Central memory CD8-positive, alpha-beta T cell (primary cell): Measurements from ENCODE around the gene NUDT4.

Source experiments
- ATAC-seq: fragments of 150-1000 bp; cut with Tn5 transposase; replicated peaks from 2 replicates; pipeline ENCODE4 v1.10.0; 2022; ENCODE audit warnings: mild to moderate bottlenecking, moderate FRiP score, moderate number of reproducible peaks; ENCODE audit not compliant: poor library complexity, severe bottlenecking; ENCODE audit errors: extremely low read depth
- DNase-seq, 2 donors: peaks; one replicate each; pipeline ENCODE4 v3.0.0; 2021; ENCODE audit warnings: low spot score in 2 of 2
- H3K27ac Mint-ChIP-seq: one replicate; pipeline ENCODE4 v1.8.0; 2022; ENCODE audit warnings: low read depth, mild to moderate bottlenecking, moderate library complexity, mixed read lengths
- H3K27me3 Mint-ChIP-seq: one replicate; pipeline ENCODE4 v1.8.0; 2022; ENCODE audit warnings: mixed read lengths
- H3K36me3 Mint-ChIP-seq: one replicate; pipeline ENCODE4 v1.8.0; 2022; ENCODE audit warnings: mild to moderate bottlenecking, moderate library complexity, mixed read lengths; ENCODE audit not compliant: insufficient read depth
- H3K4me1 Mint-ChIP-seq: one replicate; pipeline ENCODE4 v1.8.0; 2022; ENCODE audit warnings: mixed read lengths
- H3K4me3 Mint-ChIP-seq: one replicate; pipeline ENCODE4 v1.8.0; 2022; ENCODE audit warnings: mild to moderate bottlenecking, moderate library complexity, mixed read lengths
- H3K9me3 Mint-ChIP-seq: one replicate; pipeline ENCODE4 v1.8.0; 2022; ENCODE audit warnings: mixed read lengths

Gene NUDT4

GRCh38 chr12:93449277-93449676 is 71.6 kb downstream of the NUDT4 start:
- Mint-ChIP-seq H3K27me3 (peaks cover 6% of the 10 kb centered on the region), H3K9me3 (no peaks in the 10 kb centered on the region), H3K27ac (no peak overlapping the region), H3K4me3 (no peak overlapping the region), H3K4me1 (no peaks in the 10 kb centered on the region), H3K36me3 (no peaks in the 10 kb centered on the region)
- DNase-seq, result no peak
- no peak for ATAC-seq

GRCh38 chr12:93451423-93452158 is 73.9 kb downstream of the NUDT4 start:
- H3K27me3 Mint-ChIP-seq, result peaks cover 9% of the 10 kb centered on the region
- no peak for DNase-seq
- no peak overlapping the region for H3K4me3 Mint-ChIP-seq
- no peaks in the 10 kb centered on the region for H3K9me3 Mint-ChIP-seq
- H3K36me3 Mint-ChIP-seq, result no peaks in the 10 kb centered on the region
- H3K27ac Mint-ChIP-seq, result no peak overlapping the region
- H3K4me1 Mint-ChIP-seq, result no peaks in the 10 kb centered on the region
- no peak for ATAC-seq

GRCh38 chr12:93453633-93454032 is 75.9 kb downstream of the NUDT4 start:
- H3K36me3 Mint-ChIP-seq, result no peaks in the 10 kb centered on the region
- no peak for ATAC-seq
- peaks cover 9% of the 10 kb centered on the region for H3K27me3 Mint-ChIP-seq
- no peaks in the 10 kb centered on the region for H3K9me3 Mint-ChIP-seq
- H3K27ac Mint-ChIP-seq, result no peak overlapping the region
- no peak for DNase-seq
- H3K4me1 Mint-ChIP-seq, result no peaks in the 10 kb centered on the region
- H3K4me3 Mint-ChIP-seq, result no peak overlapping the region

- ATAC-seq (no peak), DNase-seq (no peak)
- Mint-ChIP-seq H3K4me1 (no peaks in the 10 kb centered on the region), H3K9me3 (no peaks in the 10 kb centered on the region), H3K27ac (no peak overlapping the region), H3K27me3 (peaks cover 9% of the 10 kb centered on the region), H3K4me3 (no peak overlapping the region), H3K36me3 (no peaks in the 10 kb centered on the region)
Measured at GRCh38 chr12:93456077-93456476, 78.4 kb downstream of the NUDT4 start.
